Germinal center (tissue), 1 donor: ENCODE measurements around the gene CXCL8.

Experiments
- DNase-seq: peaks from one replicate; pipeline ENCODE4 v3.0.0; 2012; ENCODE audit warnings: mixed read lengths, low spot score

Gene CXCL8

DNA sequence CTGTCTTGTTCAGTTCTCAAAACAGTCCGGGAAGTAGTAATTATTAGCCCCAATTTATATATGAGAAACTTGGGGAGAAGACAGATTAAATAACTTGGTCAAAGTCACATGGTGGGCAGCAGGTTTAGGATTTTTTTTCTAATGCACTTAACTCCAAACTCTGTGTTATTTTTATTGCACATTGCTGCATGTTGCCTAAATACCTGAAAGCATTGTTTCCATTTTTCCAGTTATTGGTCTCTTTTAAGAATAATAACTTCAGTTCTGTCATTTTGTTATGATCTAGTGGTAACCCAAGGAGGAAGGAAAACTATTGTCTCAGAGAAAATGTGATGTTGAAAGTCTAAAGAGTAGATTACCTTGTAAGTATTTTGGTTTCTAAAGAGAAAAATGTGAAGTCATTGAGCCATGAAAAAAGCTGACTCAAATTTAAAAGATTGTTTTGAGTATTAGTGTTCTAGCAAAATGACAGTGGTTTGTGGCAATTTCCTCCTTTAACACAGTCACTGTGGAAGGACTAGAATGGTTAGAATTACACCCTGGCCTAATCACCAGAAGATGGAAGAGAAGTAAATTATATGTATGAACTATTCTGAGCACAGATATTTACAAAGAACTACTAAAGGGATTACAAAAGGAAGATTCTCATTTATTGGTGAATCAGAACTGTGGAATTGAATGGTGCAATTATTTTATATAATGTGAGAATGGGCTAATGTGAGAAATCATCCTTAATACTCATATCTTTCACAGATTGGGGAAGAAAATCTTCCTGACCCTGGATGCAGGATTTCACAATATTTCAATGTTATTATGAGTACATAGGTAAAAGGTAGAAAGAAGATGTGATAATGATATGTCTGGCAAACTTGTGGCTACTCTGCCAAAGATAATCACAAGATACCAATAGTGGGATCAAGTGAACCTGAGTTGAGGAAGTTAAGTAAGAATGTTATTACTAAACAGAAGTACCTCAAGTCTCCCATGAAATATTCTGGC is 21.7 kb upstream of the CXCL8 start:
- no peak for DNase-seq

DNA sequence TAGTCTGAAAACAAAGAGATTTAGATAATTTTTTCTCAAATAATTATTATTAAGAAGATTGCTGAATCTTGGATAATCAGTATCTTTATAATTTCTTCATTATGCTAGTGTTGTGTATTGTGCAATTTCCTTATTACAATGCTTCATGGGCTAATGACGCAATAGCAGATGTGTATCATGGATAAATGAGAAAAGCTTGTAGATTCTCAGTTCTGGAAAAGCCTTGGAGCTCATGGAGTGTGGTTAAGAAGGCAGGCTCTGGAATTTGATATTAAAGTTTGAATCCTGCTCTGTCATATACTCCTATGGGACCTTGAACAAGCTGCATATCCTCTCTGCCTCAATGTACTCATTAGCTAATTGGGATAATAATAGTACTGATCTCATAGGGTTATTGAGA is 18.9 kb upstream of the CXCL8 start:
- DNase-seq = no peak

DNA sequence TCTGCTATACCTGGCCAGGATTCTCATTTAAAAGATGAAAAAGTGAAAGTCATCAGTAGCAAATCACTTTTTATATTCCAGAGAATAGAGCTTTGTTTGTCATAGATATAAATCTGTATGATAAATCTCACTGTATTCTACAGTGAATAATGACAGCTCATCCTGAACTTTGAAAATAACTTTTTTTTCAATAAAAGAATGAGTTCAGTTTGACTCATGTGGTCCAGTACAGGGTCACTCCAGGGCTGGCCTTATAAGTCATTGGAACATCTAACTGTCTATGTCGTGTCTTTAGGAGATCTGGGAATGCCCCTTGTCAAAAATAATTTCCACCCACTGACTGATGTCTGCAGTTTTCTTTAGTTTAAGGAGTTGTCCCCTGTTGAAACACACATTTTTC is 18.5 kb upstream of the CXCL8 start:
- DNase-seq = no peak

DNA sequence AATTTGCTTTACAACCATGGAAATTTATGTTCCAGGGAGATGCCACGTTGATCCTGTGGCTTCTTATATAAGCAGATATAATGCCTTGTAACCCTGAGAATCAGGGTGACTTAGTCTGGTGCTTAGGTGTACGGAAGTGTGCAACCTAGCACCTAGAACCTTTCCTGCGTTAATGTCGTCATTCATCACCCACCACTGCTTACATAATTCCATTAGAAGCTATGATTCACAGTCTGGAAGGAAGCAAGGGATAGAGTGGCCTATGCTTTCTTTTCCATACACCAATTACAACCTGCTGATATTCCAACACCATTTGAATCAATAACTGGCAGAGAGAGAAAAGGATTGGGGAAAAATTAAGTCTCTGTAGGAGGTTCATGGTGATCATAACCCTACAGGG is 17.3 kb upstream of the CXCL8 start:
- no peak for DNase-seq

DNA sequence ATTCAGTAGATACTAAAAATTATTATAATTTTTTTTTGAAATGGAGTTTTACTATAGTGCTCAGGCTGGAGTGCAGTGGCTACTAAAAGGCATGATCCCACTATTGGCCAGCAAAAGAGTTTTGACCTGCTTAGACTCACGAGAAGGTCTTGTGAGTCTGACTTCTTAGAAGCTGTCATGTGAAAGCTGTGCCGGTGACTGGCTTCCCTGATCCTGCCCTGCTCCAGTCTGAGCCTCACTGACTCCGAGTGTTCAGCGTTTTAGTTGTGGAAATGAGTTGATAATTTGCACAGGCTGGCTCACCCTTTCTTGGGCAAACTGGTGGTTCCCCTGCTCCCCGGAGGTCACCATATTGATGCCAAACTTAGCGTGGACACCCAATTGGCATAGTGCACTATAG is 16.4 kb upstream of the CXCL8 start:
- no peak for DNase-seq

DNA sequence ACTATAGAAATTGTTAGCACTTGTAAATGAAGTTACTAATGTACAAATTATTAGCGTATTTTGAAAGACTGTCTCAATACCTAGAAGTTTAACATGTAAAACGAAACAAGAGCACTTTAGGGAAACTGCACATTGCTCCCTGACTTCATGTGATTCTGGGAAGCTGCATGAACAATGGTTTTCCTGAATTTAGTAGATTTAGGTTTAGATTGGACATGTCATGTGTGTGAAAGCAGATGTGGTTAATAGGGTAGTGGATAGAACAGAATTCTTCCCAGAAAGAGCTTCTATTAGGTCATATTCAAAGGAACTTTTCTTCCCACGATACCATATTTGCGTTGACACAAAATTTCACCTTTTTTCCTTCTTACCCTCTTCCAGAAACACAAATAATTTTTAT is 14.9 kb upstream of the CXCL8 start:
- no peak for DNase-seq

DNA sequence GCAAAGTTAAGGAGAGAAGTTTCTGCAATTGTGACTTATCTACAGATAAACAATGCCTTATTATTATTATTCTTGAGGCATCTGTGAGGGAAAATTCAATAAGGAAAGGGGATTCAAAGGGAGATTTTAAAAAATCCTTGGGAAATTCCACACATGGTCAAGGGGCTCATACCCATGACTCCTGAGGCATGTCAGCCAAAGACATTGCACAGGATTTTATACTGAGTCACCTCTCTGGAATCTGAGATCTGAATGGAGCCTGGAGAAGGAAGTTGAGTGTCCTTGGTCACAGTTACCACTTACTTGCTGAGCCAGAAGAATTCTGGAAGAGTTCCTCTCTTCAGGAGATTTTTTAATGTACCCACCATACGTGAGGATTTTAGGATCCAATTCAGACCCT is 14.4 kb upstream of the CXCL8 start:
- DNase-seq = no peak

DNA sequence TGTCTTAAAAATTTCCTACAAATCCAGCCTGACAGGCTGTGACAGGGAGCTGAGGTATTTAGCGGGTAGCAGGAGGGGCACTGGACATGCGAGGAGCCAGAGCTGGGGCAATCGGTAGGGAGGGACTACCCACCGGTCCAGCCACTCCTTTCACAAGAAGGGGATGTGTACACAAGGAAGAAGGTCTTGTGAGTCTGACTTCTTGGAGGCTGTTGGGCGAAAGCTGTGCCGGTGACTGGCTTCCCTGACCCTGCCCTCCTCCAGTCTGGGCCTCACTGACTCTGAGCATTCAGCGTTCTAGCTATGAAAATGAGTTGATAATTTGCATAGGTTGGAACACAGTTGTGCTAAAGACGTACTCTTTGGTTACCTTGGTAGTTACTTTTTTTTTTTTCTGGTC is 12.7 kb upstream of the CXCL8 start:
- DNase-seq = no peak

DNA sequence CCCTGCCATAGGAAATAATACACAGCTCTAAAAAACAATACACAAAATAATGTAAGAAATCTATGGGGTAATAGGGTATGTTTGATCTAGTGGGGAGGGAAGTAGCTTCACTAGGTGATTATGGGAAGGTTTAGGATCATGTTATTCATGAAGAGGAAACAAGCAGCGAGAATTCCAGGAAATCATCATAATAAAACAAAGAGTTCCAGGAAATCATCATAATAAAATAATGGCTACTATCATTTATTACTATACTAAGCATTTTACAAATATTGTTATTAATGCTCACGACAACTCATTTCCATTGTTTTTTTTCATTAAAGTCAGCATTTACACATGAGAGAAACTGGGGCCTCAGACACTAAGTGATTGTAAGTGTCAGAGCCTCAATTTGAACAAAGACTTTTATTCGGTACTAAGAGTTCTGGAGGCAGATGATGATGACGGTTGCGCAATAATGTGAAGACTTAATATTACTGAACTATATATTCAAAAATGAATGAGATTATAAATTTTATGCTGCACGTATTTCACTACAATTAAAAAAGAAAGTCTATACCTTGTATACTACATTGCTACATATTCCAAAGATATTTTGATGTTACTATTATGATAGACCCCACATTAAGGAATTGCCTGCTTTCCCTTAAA is 12.2 kb upstream of the CXCL8 start:
- DNase-seq = no peak

DNA sequence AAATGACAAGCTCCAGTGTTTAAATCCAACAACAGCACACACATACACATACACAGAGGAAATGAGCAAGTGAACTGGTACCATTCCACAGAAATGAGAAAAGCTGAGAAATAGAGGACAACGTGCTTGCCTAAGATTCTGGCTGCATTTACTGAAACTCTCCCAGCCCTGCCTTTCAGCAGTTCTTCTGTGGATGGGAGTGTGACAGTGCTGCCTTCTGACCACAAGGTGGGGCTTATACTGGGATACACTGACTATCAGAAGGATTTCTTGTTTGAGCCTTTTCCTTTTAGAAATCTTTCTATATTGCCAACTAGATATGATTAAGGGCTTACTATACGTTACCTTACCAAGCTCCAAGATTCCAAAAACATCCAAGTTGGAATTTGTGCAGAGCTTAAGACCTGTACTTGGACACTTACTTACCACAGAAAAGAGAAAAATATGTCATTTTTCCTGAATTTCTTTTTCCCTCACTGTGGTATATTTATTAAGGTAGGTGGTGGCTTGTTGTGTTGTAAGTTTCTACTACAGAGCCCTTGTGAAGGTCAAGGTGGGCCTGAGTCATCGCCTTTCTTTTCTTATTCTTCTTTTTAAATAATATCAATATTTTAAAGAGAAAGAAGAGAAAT is 10.7 kb upstream of the CXCL8 start:
- DNase-seq = peak; percentile 24

DNA sequence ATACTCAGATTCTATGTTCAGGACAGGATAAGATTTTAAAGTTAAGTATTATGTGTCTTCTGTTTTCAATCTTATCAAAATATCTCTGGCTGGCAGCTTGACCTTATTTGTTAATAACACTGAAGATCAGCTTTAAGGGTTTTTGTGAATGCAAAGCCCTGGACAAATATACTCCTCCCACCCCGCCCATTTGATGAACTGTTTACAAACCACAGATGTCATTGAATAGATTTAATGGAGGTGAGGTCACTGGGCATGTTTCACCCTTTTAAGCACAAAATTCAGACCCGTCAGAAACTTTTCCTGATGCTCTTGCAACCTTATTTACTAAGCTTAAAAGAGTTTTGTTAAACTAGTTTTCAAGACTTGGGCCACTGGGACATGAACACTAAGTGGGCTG is 10.1 kb upstream of the CXCL8 start:
- DNase-seq = no peak

DNA sequence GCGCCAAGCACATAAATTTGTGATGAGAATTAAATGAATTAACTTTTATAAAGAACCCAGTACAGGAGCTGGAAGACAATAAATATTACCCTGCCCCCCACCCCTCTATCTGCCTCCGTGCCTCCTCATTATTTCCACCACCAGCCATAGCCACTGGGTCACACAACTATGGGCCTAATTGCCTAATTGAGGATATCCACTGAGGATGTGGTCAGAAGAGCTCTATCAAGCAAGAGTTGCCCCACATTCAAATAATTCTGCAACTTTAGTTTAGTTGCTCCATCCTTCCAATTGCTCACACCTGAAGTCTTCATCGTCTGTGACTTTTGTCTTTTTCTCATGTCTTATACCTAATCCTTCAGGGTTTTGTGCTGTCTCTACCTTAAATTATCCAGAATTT is 9.5 kb upstream of the CXCL8 start:
- DNase-seq = no peak

DNA sequence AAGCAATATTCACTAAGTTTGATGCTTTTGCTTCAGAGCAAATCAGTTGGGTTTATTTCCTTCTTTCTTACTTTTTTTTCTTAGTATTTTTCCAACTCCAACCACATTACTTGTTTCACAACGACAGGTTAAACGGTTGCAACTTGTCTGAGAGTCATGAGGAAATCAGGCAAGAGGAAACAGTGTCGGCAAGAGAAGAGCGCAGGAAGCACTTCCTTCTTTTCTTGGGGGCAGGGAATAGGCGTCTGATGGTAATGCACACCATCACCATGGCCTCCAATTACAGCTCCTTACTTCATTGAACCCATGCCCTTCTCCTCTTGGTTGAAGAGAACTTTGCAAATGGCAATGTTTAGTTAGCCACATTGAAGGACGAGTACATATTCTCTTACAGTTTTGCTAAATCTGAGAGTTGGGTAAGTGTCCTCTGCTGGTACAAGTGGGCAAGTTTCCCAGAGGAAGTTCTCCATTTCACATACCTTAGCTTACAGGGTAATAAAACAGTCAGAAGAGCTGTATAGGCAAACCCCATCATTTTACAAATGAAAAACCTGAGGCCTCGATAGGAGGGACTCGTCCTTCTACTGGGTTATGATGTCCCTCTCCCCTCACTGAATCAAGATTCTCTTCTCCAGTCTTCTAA is 8.3 kb upstream of the CXCL8 start:
- no peak for DNase-seq

DNA sequence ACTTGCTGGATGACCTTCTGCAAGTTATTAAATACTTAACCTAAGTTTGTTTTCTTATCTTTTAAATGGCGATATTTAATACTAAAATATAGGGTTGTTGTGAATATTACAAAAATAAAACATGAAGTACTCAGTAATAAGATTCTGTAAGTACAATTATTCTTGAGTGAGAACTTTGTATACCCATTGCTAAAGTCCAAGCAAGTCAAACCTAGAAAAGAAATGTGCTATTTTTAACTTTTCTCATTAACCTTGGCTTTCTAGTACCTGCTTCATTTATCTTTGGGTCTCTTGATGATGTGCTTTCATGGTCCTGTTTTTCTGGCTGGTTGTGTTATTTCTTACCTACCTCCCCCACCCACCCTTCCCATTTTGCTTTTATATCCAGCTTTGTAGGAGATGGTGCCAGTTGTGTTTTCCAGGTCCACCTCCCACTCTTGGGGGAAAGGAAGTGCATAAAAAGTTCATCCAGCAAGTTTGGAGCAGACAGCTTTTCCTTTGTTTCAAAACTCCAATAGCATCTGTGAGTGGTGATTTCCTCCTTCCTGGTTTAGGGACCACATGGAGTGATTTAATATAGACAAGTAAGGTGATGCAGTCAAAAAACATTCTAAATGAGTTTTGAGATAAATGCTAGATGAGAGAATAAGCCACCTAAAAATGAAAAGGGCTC is 7.5 kb upstream of the CXCL8 start:
- DNase-seq = no peak

DNA sequence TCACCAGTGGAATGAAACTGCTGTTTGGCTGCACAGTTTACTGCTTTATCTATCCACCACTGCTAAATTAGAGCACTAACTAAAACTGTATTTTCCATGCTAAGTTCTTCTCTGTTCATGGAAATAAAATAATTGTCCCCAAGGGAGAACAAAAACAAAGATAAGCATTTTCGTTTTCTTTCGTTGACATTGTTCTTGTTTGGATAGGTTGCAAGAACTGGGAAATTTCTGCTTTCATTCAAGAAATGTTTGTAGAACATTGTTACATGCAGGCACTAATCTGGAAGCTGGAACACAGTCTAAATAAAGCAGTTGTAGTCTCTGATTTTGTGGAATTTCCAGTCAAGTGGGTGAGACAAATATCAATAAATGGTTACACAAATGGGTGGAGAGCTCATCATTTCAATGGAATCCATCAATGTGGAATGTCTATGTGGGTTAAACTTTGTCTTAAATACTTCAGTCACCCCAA is 5.8 kb upstream of the CXCL8 start:
- no peak for DNase-seq

DNA sequence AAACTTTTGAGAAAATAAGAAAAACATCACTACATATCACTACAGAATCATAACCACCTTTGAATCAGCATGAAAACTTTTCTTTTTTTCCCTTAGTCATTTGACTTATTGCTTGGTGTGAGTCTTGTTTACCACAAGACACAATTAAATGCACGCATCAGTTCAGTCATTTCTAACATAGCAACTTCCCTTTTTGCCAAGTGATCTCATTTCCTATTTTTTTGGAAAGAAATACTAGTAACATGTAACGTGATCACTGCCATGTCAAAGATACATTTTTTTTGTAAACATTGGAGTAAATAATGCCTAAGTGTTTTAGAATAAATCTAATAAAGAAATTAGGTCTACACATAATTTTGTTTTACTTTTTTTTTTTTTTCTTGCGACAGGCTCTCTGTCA is 5.1 kb upstream of the CXCL8 start:
- DNase-seq = peak; percentile 9

DNA sequence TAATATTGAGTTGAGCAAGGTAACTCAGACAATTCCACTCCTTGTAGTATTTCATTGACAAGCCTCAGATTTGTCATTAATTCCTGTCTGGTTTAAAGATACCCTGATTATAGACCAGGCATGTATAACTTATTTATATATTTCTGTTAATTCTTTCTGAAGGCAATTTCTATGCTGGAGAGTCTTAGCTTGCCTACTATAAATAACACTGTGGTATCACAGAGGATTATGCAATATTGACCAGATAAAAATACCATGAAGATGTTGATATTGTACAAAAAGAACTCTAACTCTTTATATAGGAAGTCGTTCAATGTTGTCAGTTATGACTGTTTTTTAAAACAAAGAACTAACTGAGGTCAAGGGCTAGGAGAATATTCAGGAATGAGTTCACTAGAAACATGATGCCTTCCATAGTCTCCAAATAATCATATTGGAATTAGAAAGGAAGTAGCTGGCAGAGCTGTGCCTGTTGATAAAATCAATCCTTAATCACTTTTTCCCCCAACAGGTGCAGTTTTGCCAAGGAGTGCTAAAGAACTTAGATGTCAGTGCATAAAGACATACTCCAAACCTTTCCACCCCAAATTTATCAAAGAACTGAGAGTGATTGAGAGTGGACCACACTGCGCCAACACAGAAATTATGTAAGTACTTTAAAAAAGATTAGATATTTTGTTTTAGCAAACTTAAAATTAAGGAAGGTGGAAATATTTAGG is 821 bp downstream of the CXCL8 start:
- no peak for DNase-seq

DNA sequence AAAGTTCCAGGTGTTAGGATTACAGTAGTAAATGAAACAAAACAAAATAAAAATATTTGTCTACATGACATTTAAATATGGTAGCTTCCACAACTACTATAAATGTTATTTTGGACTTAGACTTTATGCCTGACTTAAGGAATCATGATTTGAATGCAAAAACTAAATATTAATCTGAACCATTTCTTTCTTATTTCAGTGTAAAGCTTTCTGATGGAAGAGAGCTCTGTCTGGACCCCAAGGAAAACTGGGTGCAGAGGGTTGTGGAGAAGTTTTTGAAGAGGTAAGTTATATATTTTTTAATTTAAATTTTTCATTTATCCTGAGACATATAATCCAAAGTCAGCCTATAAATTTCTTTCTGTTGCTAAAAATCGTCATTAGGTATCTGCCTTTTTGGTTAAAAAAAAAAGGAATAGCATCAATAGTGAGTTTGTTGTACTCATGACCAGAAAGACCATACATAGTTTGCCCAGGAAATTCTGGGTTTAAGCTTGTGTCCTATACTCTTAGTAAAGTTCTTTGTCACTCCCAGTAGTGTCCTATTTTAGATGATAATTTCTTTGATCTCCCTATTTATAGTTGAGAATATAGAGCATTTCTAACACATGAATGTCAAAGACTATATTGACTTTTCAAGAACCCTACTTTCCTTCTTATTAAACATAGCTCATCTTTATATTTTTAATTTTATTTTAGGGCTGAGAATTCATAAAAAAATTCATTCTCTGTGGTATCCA is 1.6 kb downstream of the CXCL8 start:
- no peak for DNase-seq

DNA sequence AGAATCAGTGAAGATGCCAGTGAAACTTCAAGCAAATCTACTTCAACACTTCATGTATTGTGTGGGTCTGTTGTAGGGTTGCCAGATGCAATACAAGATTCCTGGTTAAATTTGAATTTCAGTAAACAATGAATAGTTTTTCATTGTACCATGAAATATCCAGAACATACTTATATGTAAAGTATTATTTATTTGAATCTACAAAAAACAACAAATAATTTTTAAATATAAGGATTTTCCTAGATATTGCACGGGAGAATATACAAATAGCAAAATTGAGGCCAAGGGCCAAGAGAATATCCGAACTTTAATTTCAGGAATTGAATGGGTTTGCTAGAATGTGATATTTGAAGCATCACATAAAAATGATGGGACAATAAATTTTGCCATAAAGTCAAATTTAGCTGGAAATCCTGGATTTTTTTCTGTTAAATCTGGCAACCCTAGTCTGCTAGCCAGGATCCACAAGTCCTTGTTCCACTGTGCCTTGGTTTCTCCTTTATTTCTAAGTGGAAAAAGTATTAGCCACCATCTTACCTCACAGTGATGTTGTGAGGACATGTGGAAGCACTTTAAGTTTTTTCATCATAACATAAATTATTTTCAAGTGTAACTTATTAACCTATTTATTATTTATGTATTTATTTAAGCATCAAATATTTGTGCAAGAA is 2.3 kb downstream of the CXCL8 start:
- DNase-seq = no peak

DNA sequence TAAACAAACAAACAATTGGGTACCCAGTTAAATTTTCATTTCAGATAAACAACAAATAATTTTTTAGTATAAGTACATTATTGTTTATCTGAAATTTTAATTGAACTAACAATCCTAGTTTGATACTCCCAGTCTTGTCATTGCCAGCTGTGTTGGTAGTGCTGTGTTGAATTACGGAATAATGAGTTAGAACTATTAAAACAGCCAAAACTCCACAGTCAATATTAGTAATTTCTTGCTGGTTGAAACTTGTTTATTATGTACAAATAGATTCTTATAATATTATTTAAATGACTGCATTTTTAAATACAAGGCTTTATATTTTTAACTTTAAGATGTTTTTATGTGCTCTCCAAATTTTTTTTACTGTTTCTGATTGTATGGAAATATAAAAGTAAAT is 2.9 kb downstream of the CXCL8 start:
- DNase-seq = no peak
